Ovary (tissue), 9 donors: ENCODE results near the gene SRRM2. TPM values are rescaled to one million over a fixed set of nuclear protein-coding genes. Genes with fewer than 3 reads are reported as not detected.
"Not testable (repeated sequence)": the region's sequence is repeated elsewhere in the genome, so short reads cannot be mapped to it uniquely, and the experiment has no call there.

Experiments
- DNase-seq, 5 donors: peaks; one replicate each; pipeline ENCODE4 v3.0.0-alpha.2; 2019 to 2020
- H3K27ac ChIP-seq, 2 donors: fragments of 200-600 bp; one replicate each; pipeline versions ENCODE4 v1.5.1 to v1.8.0; 2019 to 2022
- H3K27me3 ChIP-seq: fragments of 200-600 bp; one replicate; pipeline ENCODE4 v1.8.0; 2022
- H3K36me3 ChIP-seq: fragments of 200-600 bp; sonication (generic); one replicate; pipeline ENCODE4 v1.5.1; 2019
- H3K4me1 ChIP-seq: one replicate; pipeline ENCODE4 v1.8.1; 2013; ENCODE audit warnings: mild to moderate bottlenecking, moderate library complexity; ENCODE audit not compliant: insufficient read depth
- H3K4me3 ChIP-seq: fragments of 200-600 bp; sonication (generic); one replicate; pipeline ENCODE4 v1.5.1; 2017
- H3K9me3 ChIP-seq, 2 donors: fragments of 200-600 bp in 1 of 2; sonication (generic) in 1 of 2; one replicate each; pipeline versions ENCODE4 v1.5.1 to v1.8.1; 2013 to 2019; ENCODE audit warnings: mild to moderate bottlenecking in 1 of 2, moderate library complexity in 1 of 2
- CTCF ChIP-seq, 3 donors: fragments of 450-650 bp in 2 of 3; fragments of 200-600 bp in 1 of 3; IDR thresholded peaks; one replicate each; pipeline versions ENCODE4 v1.5.1 to v1.8.0; 2016 to 2022; ENCODE audit warnings: antibody characterized with exemption in 3 of 3, mild to moderate bottlenecking in 1 of 3
- EP300 ChIP-seq: sonication (generic); formaldehyde crosslinking; IDR thresholded peaks from one replicate; pipeline ENCODE4 v1.6.1; 2017; ENCODE audit warnings: antibody characterized with exemption
- POLR2A ChIP-seq: fragments of 450-650 bp; IDR thresholded peaks from one replicate; pipeline ENCODE4 v1.6.1; 2017; ENCODE audit warnings: antibody characterized with exemption, mild to moderate bottlenecking, moderate library complexity
- WGBS, 3 donors: extraction: QIAGEN DNeasy Blood & Tissue Kit in 1 of 3; methylation state at CpG; one replicate each; pipeline versions ENCODE4 v1.1.5 to v1.1.7; 2013 to 2017; 5-methylcytosine and 5-hydroxymethylcytosine counted together
- intact Hi-C, 4 donors: fragments of 100-400 bp; cut with DNase I; formaldehyde crosslinking; loops; one replicate each; pipeline versions ENCODE4 v1.11.0 to v1.15.1; 2022 to 2023
- polyA plus RNA-seq, 2 donors: library from polyadenylated mRNA; stranded (reverse); fragments of 200-250 nt in 1 of 2; fragments of 350-450 nt in 1 of 2; fragmentation: Illumina TruSeq in 1 of 2; extraction: RNeasy Lipid Tissue Mini Kit (QIAGEN cat#74804) in 1 of 2; gene quantifications; one replicate each; pipeline ENCODE4 v1.2.3, GENCODE V29; 2013 to 2014
- total RNA-seq, 7 donors: library from RNA; depleted of rRNA in 2 of 7; stranded (reverse); fragments of >200 nt in 2 of 7; fragmentation: NEBNext Ultra II Directional in 3 of 7; extraction: Animal tissue kit (Norgen Biotek cat#: 25700) in 3 of 7; gene quantifications; one replicate each; pipeline versions ENCODE4 v1.1.0 to v1.2.4, GENCODE V29; 2016 to 2023
- donor health status: DM: no; HTN: no; CAD: no; lungs with moderate emphysema.
- donor health status: DM: no; HTN: no; CAD: no.
- donor health status: Bipolar disorder and iron deficiency.
- donor health status: DM: yes; HTN: yes; CAD: no.
- donor health status: DM: no; HTN: no; CAD: no.
- donor health status: DM: yes; HTN: yes; CAD: no.

SRRM2 gene
- total and polyA plus RNA-seq, 9 donors: 300 to 736 (median 524) TPM

- no peaks in the 10 kb centered on the region for H3K27me3 ChIP-seq
- TF ChIP-seq CTCF (IDR thresholded peaks at IDR 0.05) (no peak), POLR2A (no peak), EP300 (no peak)
- H3K4me3 ChIP-seq: peak within 1 kb of the TSS; percentile 54
- peaks cover 1% of the 10 kb centered on the region for H3K4me1 ChIP-seq
- DNase-seq: peak in 1 of 5 donors; percentile 44
- WGBS, 3 donors: 78 to 85% (median 85%) methylated on average over 26 of the region's 26 CpGs
- intact Hi-C loops: no loop called here
- H3K27ac ChIP-seq: no peak within 1 kb of the TSS
- no peaks in the 10 kb centered on the region for H3K9me3 ChIP-seq
- H3K36me3 ChIP-seq: no peaks in the 10 kb centered on the region
Measured at GRCh38 chr16:2720064-2720457, 32.4 kb upstream of the SRRM2 start, which contains the start of gene PRSS27. TSS of gene PRSS27 (minus strand) at chr16:2720224. CDS start at chr16:2720160, 64 bp downstream.

GRCh38 chr16:2720719-2721633 lies 31.5 kb upstream of the SRRM2 start:
- Histone ChIP-seq H3K9me3 (no peaks in the 10 kb centered on the region), H3K36me3 (no peaks in the 10 kb centered on the region), H3K27ac (no peak overlapping the region), H3K27me3 (no peaks in the 10 kb centered on the region), H3K4me1 (no peaks in the 10 kb centered on the region), H3K4me3 (peak overlapping the region; percentile 54)
- intact Hi-C loops: no loop called here
- peak; percentile 74 to 89 (median 80) for DNase-seq
- 2 to 3% (median 3%) methylated on average over 44 to 99 of the region's 99 CpGs for WGBS, 3 donors
- TF ChIP-seq POLR2A: no peak
- peak; percentile 11 to 37 (median 36) for TF ChIP-seq CTCF (IDR thresholded peaks at IDR 0.05)

- DNase-seq: peak in 1 of 5 donors; percentile 30
- WGBS, 3 donors: 33 to 41% (median 36%) methylated on average over 14 of the region's 14 CpGs
- H3K4me3 ChIP-seq: peak overlapping the region; percentile 54
- H3K27me3 ChIP-seq, H3K4me1 ChIP-seq, H3K36me3 ChIP-seq, intact Hi-C loops, H3K9me3 ChIP-seq, H3K27ac ChIP-seq: not testable (repeated sequence)
Measured at GRCh38 chr16:2721634-2722173, 30.7 kb upstream of the SRRM2 start.

- intact Hi-C loops: no loop called here
- DNase-seq: no peak
- Histone ChIP-seq H3K27me3 (no peaks in the 10 kb centered on the region), H3K9me3 (no peaks in the 10 kb centered on the region), H3K4me3 (no peak overlapping the region), H3K4me1 (no peaks in the 10 kb centered on the region), H3K27ac (no peak overlapping the region), H3K36me3 (no peaks in the 10 kb centered on the region)
- WGBS, 3 donors: 68 to 75% (median 73%) methylated on average over 7 of the region's 7 CpGs
- TF ChIP-seq POLR2A (no peak), EP300 (no peak), CTCF (IDR thresholded peaks at IDR 0.05) (no peak)
Measured at GRCh38 chr16:2724088-2724676, 28.3 kb upstream of the SRRM2 start.
